HepG2 (cell line): ENCODE results near the gene FBRSL1.

Experiments used
- CTCF ChIP-seq: sonication (generic); formaldehyde crosslinking; IDR thresholded peaks from 2 replicates; pipeline ENCODE4 v1.5.0; 2020; ENCODE audit warnings: mild to moderate bottlenecking, missing genetic modification reagents, moderate library complexity
- GZF1 ChIP-seq: sonication (generic); formaldehyde crosslinking; IDR thresholded peaks from 2 replicates; pipeline ENCODE4 v1.5.1; 2020; ENCODE audit warnings: mild to moderate bottlenecking, missing genetic modification reagents
- HNRNPUL1 ChIP-seq: fragments of 200-400 bp; formaldehyde crosslinking; IDR thresholded peaks from 2 replicates; pipeline ENCODE4 v1.6.1; 2017; ENCODE audit warnings: low read depth, mild to moderate bottlenecking, low read length, moderate library complexity
- HOXA9 ChIP-seq: sonication (generic); formaldehyde crosslinking; IDR thresholded peaks from 2 replicates; pipeline ENCODE4 v1.8.1; 2022; ENCODE audit warnings: missing genetic modification reagents, mild to moderate bottlenecking, moderate library complexity, borderline replicate concordance
- KDM3A ChIP-seq: IDR thresholded peaks from 2 replicates; pipeline ENCODE4 v1.6.1; 2018; ENCODE audit warnings: low read depth, missing compliant biosample characterization
- NAIF1 ChIP-seq: sonication (generic); formaldehyde crosslinking; IDR thresholded peaks from 2 replicates; pipeline ENCODE4 v1.5.0; 2020; ENCODE audit warnings: mild to moderate bottlenecking, missing genetic modification reagents, borderline replicate concordance
- POLR2A ChIP-seq, 2 experiments: IDR thresholded peaks; 2 replicates each; pipeline ENCODE4 v1.6.1; 2011; ENCODE audit warnings: low read depth in 2 of 2, low read length in 2 of 2, mild to moderate bottlenecking in 1 of 2, moderate library complexity in 1 of 2; ENCODE audit not compliant: insufficient read depth in 1 of 2
- ZNF18 ChIP-seq: sonication (generic); formaldehyde crosslinking; IDR thresholded peaks from 2 replicates; pipeline ENCODE4 v1.8.0; 2022; ENCODE audit warnings: mild to moderate bottlenecking, missing genetic modification reagents; ENCODE audit not compliant: insufficient replicate concordance
- ZNF317 ChIP-seq: sonication (generic); formaldehyde crosslinking; IDR thresholded peaks from 2 replicates; pipeline ENCODE4 v1.5.0; 2020; ENCODE audit warnings: mild to moderate bottlenecking, missing genetic modification reagents
- ZZZ3 ChIP-seq: sonication (generic); formaldehyde crosslinking; IDR thresholded peaks from 2 replicates; pipeline ENCODE4 v1.4.0; 2020; ENCODE audit warnings: missing genetic modification reagents, mild to moderate bottlenecking, borderline replicate concordance
- TF ChIP-seq, protein P1 (sequence below): IDR thresholded peaks from 2 replicates; pipeline ENCODE4 v1.6.1; 2012; ENCODE audit warnings: low read length, improper control_type of control experiment

GRCh38 chr12:132554845-132555630 is 65.1 kb downstream of the FBRSL1 start:
- TF ChIP-seq, protein P1, sequence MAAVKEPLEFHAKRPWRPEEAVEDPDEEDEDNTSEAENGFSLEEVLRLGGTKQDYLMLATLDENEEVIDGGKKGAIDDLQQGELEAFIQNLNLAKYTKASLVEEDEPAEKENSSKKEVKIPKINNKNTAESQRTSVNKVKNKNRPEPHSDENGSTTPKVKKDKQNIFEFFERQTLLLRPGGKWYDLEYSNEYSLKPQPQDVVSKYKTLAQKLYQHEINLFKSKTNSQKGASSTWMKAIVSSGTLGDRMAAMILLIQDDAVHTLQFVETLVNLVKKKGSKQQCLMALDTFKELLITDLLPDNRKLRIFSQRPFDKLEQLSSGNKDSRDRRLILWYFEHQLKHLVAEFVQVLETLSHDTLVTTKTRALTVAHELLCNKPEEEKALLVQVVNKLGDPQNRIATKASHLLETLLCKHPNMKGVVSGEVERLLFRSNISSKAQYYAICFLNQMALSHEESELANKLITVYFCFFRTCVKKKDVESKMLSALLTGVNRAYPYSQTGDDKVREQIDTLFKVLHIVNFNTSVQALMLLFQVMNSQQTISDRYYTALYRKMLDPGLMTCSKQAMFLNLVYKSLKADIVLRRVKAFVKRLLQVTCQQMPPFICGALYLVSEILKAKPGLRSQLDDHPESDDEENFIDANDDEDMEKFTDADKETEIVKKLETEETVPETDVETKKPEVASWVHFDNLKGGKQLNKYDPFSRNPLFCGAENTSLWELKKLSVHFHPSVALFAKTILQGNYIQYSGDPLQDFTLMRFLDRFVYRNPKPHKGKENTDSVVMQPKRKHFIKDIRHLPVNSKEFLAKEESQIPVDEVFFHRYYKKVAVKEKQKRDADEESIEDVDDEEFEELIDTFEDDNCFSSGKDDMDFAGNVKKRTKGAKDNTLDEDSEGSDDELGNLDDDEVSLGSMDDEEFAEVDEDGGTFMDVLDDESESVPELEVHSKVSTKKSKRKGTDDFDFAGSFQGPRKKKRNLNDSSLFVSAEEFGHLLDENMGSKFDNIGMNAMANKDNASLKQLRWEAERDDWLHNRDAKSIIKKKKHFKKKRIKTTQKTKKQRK, result no peak
- TF ChIP-seq GZF1, result no peak
- TF ChIP-seq ZNF18 (CRISPR knock-in tag), result no peak
- no peak for TF ChIP-seq POLR2A (IDR thresholded peaks at IDR 0.05; ENCODE audit: insufficient read depth in 1 of 2, low read depth in 2 of 2, low read length in 2 of 2)
- no peak for TF ChIP-seq KDM3A (CRISPR knock-in tag)
- no peak for TF ChIP-seq NAIF1 (CRISPR knock-in tag)
- TF ChIP-seq HOXA9 (CRISPR knock-in tag), result no peak
- TF ChIP-seq HNRNPUL1, result no peak
- no peak for TF ChIP-seq ZNF317 (CRISPR knock-in tag)
- TF ChIP-seq CTCF (CRISPR knock-in tag), result peak; percentile 62
- TF ChIP-seq ZZZ3, result no peak
